ENCODE measurements around the gene THSD7A.

THSD7A gene

GRCh38 chr7:11410656-11411644 lies 421.0 kb downstream of the THSD7A start:
- Histone ChIP-seq H4K12ac (ENCODE audit: low read depth, low read length) (no peak overlapping the region), H4K8ac (ENCODE audit: low read depth, low read length) (no peak overlapping the region)
- WGBS (ENCODE audit: extremely low coverage, insufficient coverage, insufficient read length), result no CpG with 5 or more reads among the region's 8 CpGs

GRCh38 chr7:11404355-11404754 lies 427.6 kb downstream of the THSD7A start:
- Histone ChIP-seq H3K27ac (ENCODE audit: low read depth, low read length) (no peak overlapping the region), H2BK120ac (ENCODE audit: insufficient read depth, low read length, poor library complexity) (no peak overlapping the region), H3K79me1 (ENCODE audit: low read length) (no peaks in the 10 kb centered on the region), H2BK5ac (ENCODE audit: low read depth, low read length, poor library complexity) (no peak overlapping the region), H3K9me3 (ENCODE audit: insufficient read depth, low read depth, low read length) (no peaks in the 10 kb centered on the region), H2AK5ac (ENCODE audit: low read length) (no peak overlapping the region), H3K18ac (ENCODE audit: low read length) (no peak overlapping the region), H3K79me2 (ENCODE audit: control insufficient read depth, insufficient read depth, low read length, poor library complexity) (no peaks in the 10 kb centered on the region), H3K36me3 (ENCODE audit: control insufficient read depth in 1 of 2, insufficient read depth in 2 of 2, low read length in 2 of 2) (no peaks in the 10 kb centered on the region), H4K8ac (ENCODE audit: low read depth, low read length) (no peak overlapping the region), H3K23ac (ENCODE audit: low read length) (no peak overlapping the region), H3K14ac (ENCODE audit: low read length) (no peak overlapping the region), H4K12ac (ENCODE audit: low read depth, low read length) (no peak overlapping the region), H3K4ac (ENCODE audit: low read depth, low read length) (no peak overlapping the region), H2AFZ (ENCODE audit: insufficient read depth, low read length, poor library complexity) (no peak overlapping the region), H3K4me3 (ENCODE audit: low read depth, low read length) (no peak overlapping the region), H3K9ac (ENCODE audit: low read length) (no peak overlapping the region), H3K27me3 (ENCODE audit: insufficient read depth, low read length) (no peaks in the 10 kb centered on the region), H3K4me1 (ENCODE audit: control insufficient read depth in 1 of 2, insufficient read depth in 2 of 2, low read length in 2 of 2) (no peaks in the 10 kb centered on the region), H3K4me2 (ENCODE audit: low read length) (no peak overlapping the region), H4K91ac (ENCODE audit: low read depth, low read length) (no peak overlapping the region), H2BK12ac (ENCODE audit: low read length) (no peak overlapping the region)
- no CpG with 5 or more reads among the region's 1 CpG for WGBS (ENCODE audit: extremely low coverage, insufficient coverage, insufficient read length)
- DNase-seq, result no peak

More at GRCh38 chr7:11410656-11411644, 421.0 kb downstream of the THSD7A start:
- no peak overlapping the region for H3K18ac ChIP-seq (ENCODE audit: low read length)
- no peak overlapping the region for H3K4ac ChIP-seq (ENCODE audit: low read depth, low read length)
- no peak overlapping the region for H3K4me3 ChIP-seq (ENCODE audit: low read depth, low read length)
- H2AK5ac ChIP-seq (ENCODE audit: low read length), result no peak overlapping the region
- no peaks in the 10 kb centered on the region for H3K79me1 ChIP-seq (ENCODE audit: low read length)
- no peak overlapping the region for H3K4me2 ChIP-seq (ENCODE audit: low read length)
- no peak overlapping the region for H4K91ac ChIP-seq (ENCODE audit: low read depth, low read length)
- H3K9ac ChIP-seq (ENCODE audit: low read length), result no peak overlapping the region
- H3K27me3 ChIP-seq (ENCODE audit: insufficient read depth, low read length), result no peaks in the 10 kb centered on the region
- H3K79me2 ChIP-seq (ENCODE audit: control insufficient read depth, insufficient read depth, low read length, poor library complexity), result no peaks in the 10 kb centered on the region
- H2AFZ ChIP-seq (ENCODE audit: insufficient read depth, low read length, poor library complexity), result no peak overlapping the region
- no peak overlapping the region for H2BK12ac ChIP-seq (ENCODE audit: low read length)
- no peaks in the 10 kb centered on the region for H3K36me3 ChIP-seq (ENCODE audit: control insufficient read depth in 1 of 2, insufficient read depth in 2 of 2, low read length in 2 of 2)
- no peak overlapping the region for H2BK120ac ChIP-seq (ENCODE audit: insufficient read depth, low read length, poor library complexity)
- no peaks in the 10 kb centered on the region for H3K4me1 ChIP-seq (ENCODE audit: control insufficient read depth in 1 of 2, insufficient read depth in 2 of 2, low read length in 2 of 2)
- H3K14ac ChIP-seq (ENCODE audit: low read length), result no peak overlapping the region
- no peak overlapping the region for H2BK5ac ChIP-seq (ENCODE audit: low read depth, low read length, poor library complexity)
- H3K23ac ChIP-seq (ENCODE audit: low read length), result no peak overlapping the region
- H3K27ac ChIP-seq (ENCODE audit: low read depth, low read length), result no peak overlapping the region
- H3K9me3 ChIP-seq (ENCODE audit: insufficient read depth, low read depth, low read length), result peaks cover 3% of the 10 kb centered on the region
- no peak for DNase-seq

DNA sequence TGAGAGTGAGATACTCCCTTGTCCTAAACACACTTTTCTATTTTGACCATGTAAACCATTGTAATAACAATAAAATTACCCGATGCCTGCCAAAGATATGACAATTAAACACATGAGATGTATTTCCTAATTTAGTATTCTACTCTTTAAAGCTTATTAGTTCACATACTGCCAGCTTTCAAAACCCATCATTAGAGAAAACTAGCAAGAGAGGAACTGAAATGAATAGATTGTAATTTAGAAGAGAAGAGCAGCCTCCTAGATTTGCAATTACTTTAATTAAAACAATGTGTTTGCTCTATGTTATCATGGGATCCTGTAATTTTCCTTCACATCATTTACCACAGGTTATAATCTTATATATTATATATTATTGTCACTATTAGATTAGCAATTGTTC lies 428.2 kb downstream of the THSD7A start:
- WGBS (ENCODE audit: extremely low coverage, insufficient coverage, insufficient read length), result no CpG with 5 or more reads among the region's 1 CpG
- H2BK12ac ChIP-seq (ENCODE audit: low read length), result no peak overlapping the region

GRCh38 chr7:11394438-11394837 lies 437.6 kb downstream of the THSD7A start:
- Histone ChIP-seq H3K9me3 (ENCODE audit: insufficient read depth, low read depth, low read length) (no peaks in the 10 kb centered on the region), H3K79me2 (ENCODE audit: control insufficient read depth, insufficient read depth, low read length, poor library complexity) (no peaks in the 10 kb centered on the region), H3K23ac (ENCODE audit: low read length) (no peak overlapping the region), H3K14ac (ENCODE audit: low read length) (no peak overlapping the region), H3K4me1 (ENCODE audit: control insufficient read depth in 1 of 2, insufficient read depth in 2 of 2, low read length in 2 of 2) (no peaks in the 10 kb centered on the region), H3K36me3 (ENCODE audit: control insufficient read depth in 1 of 2, insufficient read depth in 2 of 2, low read length in 2 of 2) (no peaks in the 10 kb centered on the region), H3K27ac (ENCODE audit: low read depth, low read length) (no peak overlapping the region), H3K79me1 (ENCODE audit: low read length) (no peaks in the 10 kb centered on the region), H3K27me3 (ENCODE audit: insufficient read depth, low read length) (no peaks in the 10 kb centered on the region), H3K4me3 (ENCODE audit: low read depth, low read length) (no peak overlapping the region), H4K12ac (ENCODE audit: low read depth, low read length) (no peak overlapping the region), H2BK12ac (ENCODE audit: low read length) (no peak overlapping the region), H4K91ac (ENCODE audit: low read depth, low read length) (no peak overlapping the region), H2BK5ac (ENCODE audit: low read depth, low read length, poor library complexity) (no peak overlapping the region), H3K4me2 (ENCODE audit: low read length) (no peak overlapping the region), H3K9ac (ENCODE audit: low read length) (no peak overlapping the region), H4K8ac (ENCODE audit: low read depth, low read length) (no peak overlapping the region), H3K4ac (ENCODE audit: low read depth, low read length) (no peak overlapping the region), H2AFZ (ENCODE audit: insufficient read depth, low read length, poor library complexity) (no peak overlapping the region), H2AK5ac (ENCODE audit: low read length) (no peak overlapping the region), H3K18ac (ENCODE audit: low read length) (no peak overlapping the region), H2BK120ac (ENCODE audit: insufficient read depth, low read length, poor library complexity) (no peak overlapping the region)
- DNase-seq, result no peak
- no CpG with 5 or more reads among the region's 12 CpGs for WGBS (ENCODE audit: extremely low coverage, insufficient coverage, insufficient read length)

More for the DNA sequence above, 428.2 kb downstream of the THSD7A start:
- H3K9me3 ChIP-seq (ENCODE audit: insufficient read depth, low read depth, low read length), result no peaks in the 10 kb centered on the region
- H3K23ac ChIP-seq (ENCODE audit: low read length), result no peak overlapping the region
- DNase-seq, result no peak
- no peak overlapping the region for H3K14ac ChIP-seq (ENCODE audit: low read length)
- no peaks in the 10 kb centered on the region for H3K36me3 ChIP-seq (ENCODE audit: control insufficient read depth in 1 of 2, insufficient read depth in 2 of 2, low read length in 2 of 2)
- H3K79me2 ChIP-seq (ENCODE audit: control insufficient read depth, insufficient read depth, low read length, poor library complexity), result no peaks in the 10 kb centered on the region
- no peak overlapping the region for H2AFZ ChIP-seq (ENCODE audit: insufficient read depth, low read length, poor library complexity)
- H3K4ac ChIP-seq (ENCODE audit: low read depth, low read length), result no peak overlapping the region
- no peaks in the 10 kb centered on the region for H3K4me1 ChIP-seq (ENCODE audit: control insufficient read depth in 1 of 2, insufficient read depth in 2 of 2, low read length in 2 of 2)
- no peak overlapping the region for H4K8ac ChIP-seq (ENCODE audit: low read depth, low read length)
- no peak overlapping the region for H2BK120ac ChIP-seq (ENCODE audit: insufficient read depth, low read length, poor library complexity)
- no peaks in the 10 kb centered on the region for H3K79me1 ChIP-seq (ENCODE audit: low read length)
- no peak overlapping the region for H2AK5ac ChIP-seq (ENCODE audit: low read length)
- H3K27me3 ChIP-seq (ENCODE audit: insufficient read depth, low read length), result no peaks in the 10 kb centered on the region
- H3K4me3 ChIP-seq (ENCODE audit: low read depth, low read length), result no peak overlapping the region
- H3K4me2 ChIP-seq (ENCODE audit: low read length), result no peak overlapping the region
- no peak overlapping the region for H2BK5ac ChIP-seq (ENCODE audit: low read depth, low read length, poor library complexity)
- H3K27ac ChIP-seq (ENCODE audit: low read depth, low read length), result no peak overlapping the region
- no peak overlapping the region for H3K18ac ChIP-seq (ENCODE audit: low read length)
- no peak overlapping the region for H4K91ac ChIP-seq (ENCODE audit: low read depth, low read length)
- no peak overlapping the region for H4K12ac ChIP-seq (ENCODE audit: low read depth, low read length)
- H3K9ac ChIP-seq (ENCODE audit: low read length), result no peak overlapping the region

Data from trophoblast cell (in vitro differentiated cells and primary cell).